GM21367 (cell line): Measurements from ENCODE around the gene CADM1.

Source experiments
- ATAC-seq: cut with Tn5 transposase; IDR thresholded peaks from one replicate; pipeline ENCODE4 v1.9.1; 2021; ENCODE audit not compliant: unreplicated experiment

CADM1 gene

GRCh38 chr11:115407496-115407895, 96.7 kb downstream of the CADM1 start:
- no peak for ATAC-seq

- no peak for ATAC-seq
These were observed 97.8 kb downstream of the CADM1 start for GRCh38 chr11:115406404-115406803.

- ATAC-seq: no peak
These were observed 105.7 kb downstream of the CADM1 start for GRCh38 chr11:115398333-115399080.

GRCh38 chr11:115396533-115396932, 107.7 kb downstream of the CADM1 start:
- no peak for ATAC-seq

GRCh38 chr11:115393950-115394349, 110.3 kb downstream of the CADM1 start:
- ATAC-seq: no peak

- ATAC-seq: no peak
These were observed 112.6 kb downstream of the CADM1 start for GRCh38 chr11:115391598-115391997.

GRCh38 chr11:115391160-115391559, 113.1 kb downstream of the CADM1 start:
- no peak for ATAC-seq

GRCh38 chr11:115390441-115390840, 113.8 kb downstream of the CADM1 start:
- ATAC-seq: no peak

GRCh38 chr11:115389790-115390189, 114.4 kb downstream of the CADM1 start:
- ATAC-seq: no peak

GRCh38 chr11:115385226-115385625, 119.0 kb downstream of the CADM1 start:
- ATAC-seq: no peak

- no peak for ATAC-seq
These were observed 120.0 kb downstream of the CADM1 start for GRCh38 chr11:115384236-115384635.

- ATAC-seq: no peak
These were observed 120.8 kb downstream of the CADM1 start for GRCh38 chr11:115383431-115383830.

GRCh38 chr11:115379528-115379927, 124.7 kb downstream of the CADM1 start:
- ATAC-seq: no peak

GRCh38 chr11:115378557-115378956, 125.7 kb downstream of the CADM1 start:
- no peak for ATAC-seq

GRCh38 chr11:115377882-115378296, 126.3 kb downstream of the CADM1 start:
- ATAC-seq: no peak

GRCh38 chr11:115368616-115369015, 135.6 kb downstream of the CADM1 start:
- ATAC-seq: no peak

GRCh38 chr11:115366826-115367225, 137.4 kb downstream of the CADM1 start:
- ATAC-seq: no peak

GRCh38 chr11:115365907-115366306, 138.3 kb downstream of the CADM1 start:
- no peak for ATAC-seq

- ATAC-seq: no peak
These were observed 139.3 kb downstream of the CADM1 start for GRCh38 chr11:115364896-115365295.

- ATAC-seq: no peak
These were observed 140.3 kb downstream of the CADM1 start for GRCh38 chr11:115363921-115364320.

GRCh38 chr11:115363426-115363825, 140.8 kb downstream of the CADM1 start:
- no peak for ATAC-seq

GRCh38 chr11:115362997-115363396, 141.2 kb downstream of the CADM1 start:
- ATAC-seq: no peak

GRCh38 chr11:115361025-115361424, 143.2 kb downstream of the CADM1 start:
- no peak for ATAC-seq
